OCI-LY1 (cell line): ENCODE data around the gene OR5K2.

Experiments used
- H2AFZ ChIP-seq: fragments of 200-600 bp; sonication (generic), shearing (Covaris generic); 2 replicates; pipeline ENCODE4 v1.6.0; 2014; ENCODE audit warnings: antibody characterized with exemption, mild to moderate bottlenecking, low read length
- H3F3A ChIP-seq: fragments of 200-600 bp; sonication (generic), shearing (Covaris generic); 2 replicates; pipeline ENCODE4 v1.6.0; 2014; ENCODE audit warnings: mild to moderate bottlenecking, antibody characterized with exemption, low read length, moderate library complexity; ENCODE audit not compliant: insufficient read depth
- H3K27ac ChIP-seq: fragments of 200-600 bp; sonication (generic); 2 replicates; pipeline ENCODE4 v1.5.1; 2014; ENCODE audit warnings: low read length, mixed run types, mild to moderate bottlenecking, low read depth; ENCODE audit not compliant: poor library complexity, severe bottlenecking
- H3K27me3 ChIP-seq: fragments of 200-600 bp; sonication (generic); 2 replicates; pipeline ENCODE4 v1.6.0; 2014; ENCODE audit warnings: antibody characterized with exemption, mild to moderate bottlenecking, low read length, moderate library complexity; ENCODE audit not compliant: insufficient read depth
- H3K36me3 ChIP-seq: fragments of 200-600 bp; sonication (generic); 2 replicates; pipeline ENCODE4 v1.6.1; 2014; ENCODE audit warnings: mild to moderate bottlenecking, antibody characterized with exemption, low read length, moderate library complexity, mixed read lengths; ENCODE audit not compliant: insufficient read depth
- H3K4me1 ChIP-seq: fragments of 200-600 bp; sonication (generic); 2 replicates; pipeline ENCODE4 v1.5.1; 2014; ENCODE audit warnings: mild to moderate bottlenecking, low read length, moderate library complexity; ENCODE audit not compliant: insufficient read depth, severe bottlenecking
- H3K4me2 ChIP-seq: fragments of 200-600 bp; sonication (generic), shearing (Covaris generic); 2 replicates; pipeline ENCODE4 v1.6.1; 2014; ENCODE audit warnings: low read length
- H3K4me3 ChIP-seq: fragments of 200-600 bp; sonication (generic); 2 replicates; pipeline ENCODE4 v1.5.1; 2014; ENCODE audit warnings: low read length, low read depth, mild to moderate bottlenecking, mixed read lengths; ENCODE audit not compliant: poor library complexity, severe bottlenecking
- H3K79me2 ChIP-seq: fragments of 200-600 bp; shearing (Covaris generic); 2 replicates; pipeline ENCODE4 v1.6.1; 2016; ENCODE audit warnings: mixed run types, low read length, mixed read lengths; ENCODE audit not compliant: insufficient read depth
- H3K9ac ChIP-seq: fragments of 200-600 bp; sonication (generic), shearing (Covaris generic); 2 replicates; pipeline ENCODE4 v1.6.1; 2014; ENCODE audit warnings: mild to moderate bottlenecking, low read length, mixed read lengths
- H3K9me2 ChIP-seq: fragments of 200-600 bp; sonication (generic), shearing (Covaris generic); 2 replicates; pipeline ENCODE4 v1.6.1; 2014; ENCODE audit warnings: low read depth, mild to moderate bottlenecking, low read length, mixed read lengths
- H3K9me3 ChIP-seq: fragments of 200-600 bp; shearing (Covaris generic); 2 replicates; pipeline ENCODE4 v1.6.1; 2014; ENCODE audit warnings: low read length, mixed read lengths
- H4K20me1 ChIP-seq: fragments of 200-600 bp; sonication (generic), shearing (Covaris generic); 2 replicates; pipeline ENCODE4 v1.6.0; 2016; ENCODE audit warnings: mild to moderate bottlenecking, low read length; ENCODE audit not compliant: insufficient read depth
- EZH2 ChIP-seq: fragments of 200-600 bp; sonication (generic), shearing (Covaris generic); IDR thresholded peaks from 2 replicates; pipeline ENCODE4 v1.8.0; 2017; ENCODE audit warnings: borderline replicate concordance, mixed run types, mild to moderate bottlenecking, antibody characterized with exemption, low read length, moderate library complexity, mixed read lengths
- TF ChIP-seq, protein P1 (sequence below): fragments of 200-600 bp; sonication (generic), shearing (Covaris generic); IDR thresholded peaks from 2 replicates; pipeline ENCODE4 v1.5.1; 2017; ENCODE audit warnings: mild to moderate bottlenecking, antibody characterized with exemption, low read length, moderate library complexity, mixed read lengths

Gene OR5K2

DNA sequence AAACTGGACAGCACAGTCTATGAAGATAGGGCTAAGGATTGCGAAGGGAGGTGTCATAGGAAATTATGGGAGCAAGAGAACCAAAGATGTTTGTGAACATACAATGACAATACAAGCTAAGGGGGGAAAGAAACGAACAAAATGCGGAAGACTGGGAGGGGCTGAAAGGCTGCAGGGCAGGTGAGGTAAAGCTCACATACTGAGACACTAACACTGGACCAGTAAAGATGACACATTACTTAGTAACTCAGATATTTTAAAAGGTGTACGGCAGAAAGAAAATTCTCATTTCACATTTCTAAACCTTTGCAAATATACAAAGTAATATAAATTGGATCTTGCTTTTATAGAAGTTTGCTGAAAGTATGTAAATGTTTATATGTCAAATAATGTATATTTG, 15.1 kb downstream of the OR5K2 start:
- Histone ChIP-seq H3K9ac (no peak overlapping the region), H3K4me1 (no peaks in the 10 kb centered on the region), H3F3A (no peaks in the 10 kb centered on the region), H3K36me3 (peaks cover 21% of the 10 kb centered on the region; the same call in 1 of the 2 replicates), H3K4me3 (no peak overlapping the region), H3K4me2 (no peak overlapping the region), H3K27me3 (no peaks in the 10 kb centered on the region), H2AFZ (no peak overlapping the region), H3K9me3 (no peaks in the 10 kb centered on the region), H3K9me2 (no peaks in the 10 kb centered on the region), H4K20me1 (no peaks in the 10 kb centered on the region), H3K27ac (no peak overlapping the region), H3K79me2 (no peaks in the 10 kb centered on the region)
- TF ChIP-seq EZH2 = no peak
- TF ChIP-seq, protein P1, sequence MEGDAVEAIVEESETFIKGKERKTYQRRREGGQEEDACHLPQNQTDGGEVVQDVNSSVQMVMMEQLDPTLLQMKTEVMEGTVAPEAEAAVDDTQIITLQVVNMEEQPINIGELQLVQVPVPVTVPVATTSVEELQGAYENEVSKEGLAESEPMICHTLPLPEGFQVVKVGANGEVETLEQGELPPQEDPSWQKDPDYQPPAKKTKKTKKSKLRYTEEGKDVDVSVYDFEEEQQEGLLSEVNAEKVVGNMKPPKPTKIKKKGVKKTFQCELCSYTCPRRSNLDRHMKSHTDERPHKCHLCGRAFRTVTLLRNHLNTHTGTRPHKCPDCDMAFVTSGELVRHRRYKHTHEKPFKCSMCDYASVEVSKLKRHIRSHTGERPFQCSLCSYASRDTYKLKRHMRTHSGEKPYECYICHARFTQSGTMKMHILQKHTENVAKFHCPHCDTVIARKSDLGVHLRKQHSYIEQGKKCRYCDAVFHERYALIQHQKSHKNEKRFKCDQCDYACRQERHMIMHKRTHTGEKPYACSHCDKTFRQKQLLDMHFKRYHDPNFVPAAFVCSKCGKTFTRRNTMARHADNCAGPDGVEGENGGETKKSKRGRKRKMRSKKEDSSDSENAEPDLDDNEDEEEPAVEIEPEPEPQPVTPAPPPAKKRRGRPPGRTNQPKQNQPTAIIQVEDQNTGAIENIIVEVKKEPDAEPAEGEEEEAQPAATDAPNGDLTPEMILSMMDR = no peak

- Histone ChIP-seq H3K4me1 (no peaks in the 10 kb centered on the region), H3K27me3 (no peaks in the 10 kb centered on the region), H2AFZ (no peak overlapping the region), H3K27ac (no peak overlapping the region), H4K20me1 (no peaks in the 10 kb centered on the region), H3K4me3 (no peak overlapping the region), H3K79me2 (no peaks in the 10 kb centered on the region), H3F3A (no peaks in the 10 kb centered on the region), H3K9me3 (no peaks in the 10 kb centered on the region), H3K4me2 (no peak overlapping the region), H3K9ac (no peak overlapping the region), H3K9me2 (no peaks in the 10 kb centered on the region), H3K36me3 (peaks cover 23% of the 10 kb centered on the region; the same call in 1 of the 2 replicates)
- no peak for TF ChIP-seq EZH2
- TF ChIP-seq, protein P1 = no peak
Measured at GRCh38 chr3:98513091-98513511, 15.6 kb downstream of the OR5K2 start.

GRCh38 chr3:98513736-98514135, 16.3 kb downstream of the OR5K2 start:
- Histone ChIP-seq H3K9me3 (no peaks in the 10 kb centered on the region), H3K9ac (no peak overlapping the region), H3K4me1 (no peaks in the 10 kb centered on the region), H3F3A (no peaks in the 10 kb centered on the region), H3K79me2 (no peaks in the 10 kb centered on the region), H3K27ac (no peak overlapping the region), H4K20me1 (no peaks in the 10 kb centered on the region), H2AFZ (no peak overlapping the region), H3K9me2 (no peaks in the 10 kb centered on the region), H3K27me3 (no peaks in the 10 kb centered on the region), H3K4me2 (no peak overlapping the region), H3K36me3 (peaks cover 29% of the 10 kb centered on the region), H3K4me3 (no peak overlapping the region)
- no peak for TF ChIP-seq EZH2
- TF ChIP-seq, protein P1 = no peak
